Jurkat, Clone E6-1 (cell line): Measurements from ENCODE around the gene SCAMP1.
"Not testable (repeated sequence)": the region's sequence is repeated elsewhere in the genome, so short reads cannot be mapped to it uniquely, and the experiment has no call there.

Experiments
- DNase-seq: peaks from one replicate; pipeline ENCODE4 v3.0.0-alpha.2; 2011; ENCODE audit warnings: low read depth, low spot score
- H3K4me3 ChIP-seq: 2 replicates; pipeline ENCODE4 v1.5.1; 2011; ENCODE audit warnings: mild to moderate bottlenecking, low read length, control low read depth, moderate library complexity

Gene SCAMP1

GRCh38 chr5:78411586-78411985 lies 51.2 kb downstream of the SCAMP1 start:
- no peak overlapping the region for H3K4me3 ChIP-seq
- no peak for DNase-seq

DNA sequence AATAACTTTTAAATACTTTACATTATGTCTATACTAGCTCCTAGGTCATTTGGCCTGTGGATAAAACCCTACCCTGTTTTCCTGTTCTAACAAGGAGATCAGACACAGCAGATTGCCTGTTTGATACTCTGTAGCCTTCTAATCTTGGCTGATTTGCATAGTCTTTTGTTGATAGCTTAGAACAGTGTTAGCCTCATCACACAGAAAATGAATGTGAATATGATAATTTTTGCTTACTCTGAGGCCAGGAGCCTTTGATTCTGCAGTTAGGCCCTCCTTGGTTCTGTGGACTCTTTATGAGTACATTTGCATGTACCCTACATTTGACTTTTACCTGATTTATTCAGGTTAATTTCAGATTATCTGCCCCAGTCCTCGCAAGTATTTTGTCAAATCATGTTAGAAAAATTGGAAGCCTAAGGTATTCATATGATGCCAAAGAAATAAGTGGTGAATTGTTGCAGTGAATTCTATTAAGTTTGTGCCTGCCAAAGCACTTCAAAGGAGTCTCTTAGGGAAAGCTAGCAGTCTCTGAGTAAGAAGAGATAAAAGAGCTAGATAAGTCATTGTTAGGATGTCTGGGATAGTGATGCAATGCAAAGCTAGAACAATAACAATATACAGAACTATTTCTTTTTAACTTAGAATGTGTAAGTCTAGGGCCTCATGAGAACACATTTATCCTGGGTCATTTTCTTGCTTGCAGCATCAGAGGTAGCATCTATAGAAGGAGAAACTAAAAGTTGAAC lies 56.4 kb downstream of the SCAMP1 start:
- DNase-seq = no peak
- H3K4me3 ChIP-seq = no peak overlapping the region

DNA sequence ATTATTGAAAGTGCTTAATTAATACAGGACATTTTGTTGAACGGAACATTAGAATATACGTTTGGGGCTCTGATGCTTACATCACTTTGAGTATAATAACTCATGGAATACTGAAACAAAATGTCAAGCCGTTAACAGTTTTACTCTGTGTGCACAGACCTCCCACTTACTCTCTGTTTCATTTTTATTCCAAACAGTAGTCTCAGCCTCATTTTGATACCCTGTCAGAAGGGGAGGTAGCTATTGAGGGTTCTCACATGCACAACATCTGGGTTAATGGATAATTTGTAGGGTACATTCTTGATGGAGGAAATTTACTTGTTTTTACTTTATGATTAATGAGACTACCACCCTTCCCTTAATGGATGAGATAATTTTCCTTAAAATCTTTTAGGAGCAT lies 59.0 kb downstream of the SCAMP1 start:
- no peak overlapping the region for H3K4me3 ChIP-seq
- no peak for DNase-seq

GRCh38 chr5:78420548-78420947 lies 60.1 kb downstream of the SCAMP1 start:
- H3K4me3 ChIP-seq = no peak overlapping the region
- no peak for DNase-seq

- no peak for DNase-seq
- H3K4me3 ChIP-seq = no peak overlapping the region
Observed at GRCh38 chr5:78424665-78425064, 64.2 kb downstream of the SCAMP1 start.

GRCh38 chr5:78429332-78429980 lies 69.0 kb downstream of the SCAMP1 start:
- no peak overlapping the region for H3K4me3 ChIP-seq
- no peak for DNase-seq

GRCh38 chr5:78430866-78431265 lies 70.4 kb downstream of the SCAMP1 start:
- no peak overlapping the region for H3K4me3 ChIP-seq
- DNase-seq = no peak

DNA sequence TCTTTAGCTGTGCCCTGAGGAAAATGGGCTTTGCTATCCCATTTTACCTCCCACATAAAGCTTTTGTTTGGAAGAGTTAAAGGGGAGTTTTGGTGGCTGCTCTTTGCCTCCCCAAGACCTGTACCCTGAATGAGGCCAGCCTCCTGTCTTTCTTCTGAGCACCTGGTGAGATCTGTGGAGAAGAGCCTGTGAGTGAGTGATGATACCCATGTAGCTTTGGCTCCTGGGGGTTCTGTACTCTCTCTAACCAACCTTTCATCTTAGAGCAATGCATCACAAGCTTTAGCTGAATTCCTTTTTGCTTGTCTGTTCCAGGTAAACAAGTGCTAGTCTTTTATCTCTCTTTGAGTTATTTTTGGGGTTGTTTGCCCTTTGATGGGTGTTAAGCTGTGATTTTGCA lies 73.6 kb downstream of the SCAMP1 start:
- no peak overlapping the region for H3K4me3 ChIP-seq
- no peak for DNase-seq

- no peak for DNase-seq
Observed at GRCh38 chr5:78447775-78448424, 87.5 kb downstream of the SCAMP1 start.

DNA sequence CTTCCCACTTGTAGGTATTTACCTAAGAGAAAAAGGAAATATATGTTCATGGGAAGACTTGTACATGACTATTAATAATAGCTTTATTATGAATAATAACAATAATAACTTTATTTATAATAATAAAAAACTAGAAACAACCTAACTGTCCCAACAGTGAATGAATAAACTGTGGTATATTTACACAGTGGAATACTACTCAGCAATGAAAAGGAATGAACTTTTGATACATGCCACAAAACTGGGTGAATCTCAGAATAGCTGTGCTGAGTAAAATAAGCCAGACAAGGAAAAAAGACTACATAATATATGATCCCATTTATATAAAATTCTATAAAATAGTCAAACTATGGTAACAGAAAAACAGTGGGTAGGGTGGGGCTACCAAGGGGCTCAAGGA lies 88.7 kb downstream of the SCAMP1 start:
- DNase-seq = no peak
- no peak overlapping the region for H3K4me3 ChIP-seq

More at GRCh38 chr5:78447775-78448424, 87.5 kb downstream of the SCAMP1 start:
- H3K4me3 ChIP-seq = no peak overlapping the region

GRCh38 chr5:78457507-78457906 lies 97.1 kb downstream of the SCAMP1 start:
- not testable (repeated sequence) for H3K4me3 ChIP-seq

DNA sequence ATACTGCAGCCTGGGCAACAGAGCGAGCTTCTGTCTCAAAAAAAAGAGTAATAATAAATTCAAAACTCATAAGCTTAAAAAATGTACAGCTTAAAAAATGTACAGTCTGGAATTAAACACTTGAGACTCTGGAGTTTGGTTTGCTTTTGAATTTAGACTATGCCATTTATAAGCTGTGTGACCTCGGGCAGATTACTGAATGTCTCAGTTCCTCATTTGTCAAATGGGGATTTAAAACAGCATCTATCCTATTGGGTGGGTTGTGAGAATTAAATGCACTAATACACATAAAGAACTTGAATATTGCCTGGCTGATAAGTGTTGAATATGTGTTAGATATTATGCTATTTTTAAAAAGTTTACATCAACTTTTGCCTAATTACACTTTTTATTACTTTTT lies 98.4 kb downstream of the SCAMP1 start:
- H3K4me3 ChIP-seq = no peak overlapping the region
- no peak for DNase-seq

More at GRCh38 chr5:78457507-78457906, 97.1 kb downstream of the SCAMP1 start:
- DNase-seq = not testable (repeated sequence)

- no peak overlapping the region for H3K4me3 ChIP-seq
- no peak for DNase-seq
Observed at GRCh38 chr5:78467140-78467539, 106.7 kb downstream of the SCAMP1 start.

GRCh38 chr5:78467752-78468357 lies 107.4 kb downstream of the SCAMP1 start:
- DNase-seq = peak; percentile 26
- H3K4me3 ChIP-seq = no peak overlapping the region

- no peak overlapping the region for H3K4me3 ChIP-seq
- DNase-seq = no peak
Observed at GRCh38 chr5:78471896-78472295, 111.5 kb downstream of the SCAMP1 start.

DNA sequence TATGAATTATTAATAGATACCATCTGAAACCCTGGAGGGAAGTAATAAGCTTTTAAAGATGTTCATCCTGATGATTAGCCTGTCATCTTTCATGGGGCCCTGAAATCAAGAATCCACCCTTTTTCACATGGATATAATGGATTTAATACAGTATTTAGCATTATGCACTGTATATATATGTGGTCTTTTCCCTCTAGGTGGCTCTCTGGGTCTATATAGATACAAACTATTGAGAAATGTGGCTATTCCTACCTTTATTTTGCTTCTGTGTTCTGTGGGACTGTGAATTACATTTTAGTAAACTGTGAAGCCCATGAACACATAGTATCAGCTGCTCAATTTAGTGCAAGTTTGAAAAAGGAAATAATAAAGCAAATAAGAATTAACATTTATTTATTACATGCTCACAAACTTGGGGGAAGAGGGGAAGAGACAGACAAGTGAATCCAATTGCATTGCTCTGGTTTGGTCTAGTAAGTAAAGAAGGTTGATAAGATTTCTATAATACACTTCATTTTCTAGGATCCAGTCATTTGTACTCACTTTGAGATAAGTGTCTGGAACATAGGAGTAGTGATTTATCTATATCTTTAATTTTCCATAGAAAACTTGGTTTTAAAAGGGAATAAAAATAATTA lies 112.2 kb downstream of the SCAMP1 start:
- no peak for DNase-seq
- H3K4me3 ChIP-seq = no peak overlapping the region

DNA sequence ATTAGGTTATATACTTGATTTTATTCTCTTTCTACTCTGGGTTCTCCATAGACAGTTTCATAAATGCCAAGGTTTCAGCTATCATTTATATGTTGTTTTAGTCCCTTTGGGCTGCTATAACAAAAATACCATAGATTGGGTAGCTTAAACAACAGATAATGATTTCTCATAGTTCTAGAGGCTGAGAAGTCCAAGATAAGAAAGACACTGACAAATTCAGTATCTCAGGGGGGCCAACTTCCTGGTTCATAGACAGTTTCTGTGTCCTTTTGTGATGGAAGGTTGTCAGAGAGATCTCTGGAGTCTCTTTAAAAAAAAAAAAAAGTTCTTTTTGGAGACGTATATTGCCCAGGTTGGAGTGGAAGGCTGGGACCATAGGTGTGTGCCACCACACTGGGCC lies 113.3 kb downstream of the SCAMP1 start:
- no peak for DNase-seq
- H3K4me3 ChIP-seq = no peak overlapping the region

DNA sequence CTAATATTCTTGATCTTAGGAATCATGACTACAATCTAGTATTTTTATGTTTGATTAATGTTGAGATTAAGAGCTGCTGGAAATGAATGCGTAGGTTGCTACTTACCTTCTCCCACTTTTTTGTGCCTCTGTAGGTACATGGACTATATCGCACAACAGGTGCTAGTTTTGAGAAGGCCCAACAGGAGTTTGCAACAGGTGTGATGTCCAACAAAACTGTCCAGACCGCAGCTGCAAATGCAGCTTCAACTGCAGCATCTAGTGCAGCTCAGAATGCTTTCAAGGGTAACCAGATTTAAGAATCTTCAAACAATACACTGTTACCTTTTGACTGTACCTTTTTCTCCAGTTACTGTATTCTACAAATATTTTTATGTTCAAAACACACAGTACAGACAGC lies 115.0 kb downstream of the SCAMP1 start:
- H3K4me3 ChIP-seq = no peak overlapping the region
- no peak for DNase-seq

DNA sequence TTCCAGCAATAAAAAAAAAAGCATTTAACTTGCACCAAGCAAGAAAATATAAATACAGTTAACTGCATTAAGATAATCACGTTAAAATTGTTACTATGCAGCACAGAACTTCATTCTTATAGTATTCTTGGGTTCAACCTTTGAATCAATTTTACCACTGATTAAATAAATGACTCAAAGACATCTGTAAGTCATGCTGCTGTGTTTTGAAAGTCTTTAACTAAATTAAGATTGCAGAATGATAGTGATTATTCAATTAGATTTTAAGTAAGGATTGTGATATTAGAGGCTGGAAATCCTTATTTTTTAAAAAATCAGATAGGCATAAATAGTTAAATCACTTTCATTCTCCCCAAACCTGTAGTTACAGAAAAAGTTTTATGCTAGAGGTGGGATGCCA lies 116.4 kb downstream of the SCAMP1 start:
- DNase-seq = no peak
- no peak overlapping the region for H3K4me3 ChIP-seq

- no peak for DNase-seq
- no peak overlapping the region for H3K4me3 ChIP-seq
Observed at GRCh38 chr5:78482948-78483347, 122.5 kb downstream of the SCAMP1 start.
